Lung (tissue), 12 donors: ENCODE measurements around the gene CUL3. TPM values are rescaled to one million over a fixed set of nuclear protein-coding genes. Genes with fewer than 3 reads are reported as not detected.

Experiments used
- ATAC-seq: fragments of 200-7000 bp; cut with Tn5 transposase; one replicate; pipeline ENCODE4 v1.9.1; 2020; ENCODE audit warnings: moderate number of reproducible peaks; ENCODE audit not compliant: insufficient read depth, low FRiP score
- DNase-seq, 3 donors: peaks; one replicate each; pipeline ENCODE4 v3.0.0-alpha.2; 2013 to 2017
- H3K27ac ChIP-seq, 2 donors: one replicate each; pipeline ENCODE4 v1.5.1; 2013; ENCODE audit warnings: mild to moderate bottlenecking in 2 of 2, moderate library complexity in 2 of 2, control low read depth in 1 of 2, inconsistent platforms in 1 of 2, low read depth in 1 of 2, low read length in 1 of 2
- H3K27me3 ChIP-seq, 3 donors: one replicate each; pipeline ENCODE4 v1.5.1; 2013; ENCODE audit warnings: low read length in 2 of 3; ENCODE audit not compliant: control insufficient read depth in 3 of 3, insufficient read depth in 3 of 3
- H3K36me3 ChIP-seq, 4 donors: one replicate each; pipeline ENCODE4 v1.5.1; 2013; ENCODE audit warnings: low read length in 4 of 4, mild to moderate bottlenecking in 1 of 4, moderate library complexity in 1 of 4; ENCODE audit not compliant: control insufficient read depth in 4 of 4, insufficient read depth in 4 of 4
- H3K4me1 ChIP-seq, 5 donors: one replicate each; pipeline ENCODE4 v1.5.1; 2013; ENCODE audit warnings: low read length in 5 of 5, mild to moderate bottlenecking in 2 of 5, moderate library complexity in 1 of 5; ENCODE audit not compliant: control insufficient read depth in 5 of 5, insufficient read depth in 5 of 5
- H3K4me3 ChIP-seq: one replicate; pipeline ENCODE4 v1.5.1; 2013; ENCODE audit warnings: mild to moderate bottlenecking, control low read depth, moderate library complexity
- H3K9ac ChIP-seq, 2 donors: one replicate each; pipeline ENCODE4 v1.5.1; 2013; ENCODE audit warnings: low read length in 2 of 2, control low read depth in 1 of 2; ENCODE audit not compliant: insufficient read depth in 1 of 2
- H3K9me3 ChIP-seq, 4 donors: one replicate each; pipeline ENCODE4 v1.5.1; 2013; ENCODE audit warnings: low read length in 3 of 4, mild to moderate bottlenecking in 1 of 4, moderate library complexity in 1 of 4; ENCODE audit not compliant: control insufficient read depth in 4 of 4, insufficient read depth in 3 of 4
- WGBS, 2 donors: extraction: QIAGEN DNeasy Blood & Tissue Kit; methylation state at CpG; one replicate each; pipeline ENCODE4 v1.1.7; 2013; 5-methylcytosine and 5-hydroxymethylcytosine counted together
- polyA plus RNA-seq, 2 donors: library from polyadenylated mRNA; stranded (reverse); fragments of 200-250 nt; gene quantifications; one replicate each; pipeline ENCODE4 v1.2.1, GENCODE V29; 2013
- total RNA-seq, 2 donors: library from RNA; depleted of rRNA in 1 of 2; stranded (reverse); fragments of >200 nt in 1 of 2; gene quantifications; one replicate each; pipeline ENCODE4 v1.2.1, GENCODE V29; 2014 to 2021
- TF ChIP-seq, protein P1 (sequence below): IDR thresholded peaks from 2 replicates; pipeline ENCODE4 v1.5.1; 2012; ENCODE audit warnings: mild to moderate bottlenecking; ENCODE audit errors: control extremely low read depth, extremely low read depth
- donor health status: control.
- donor health status: control.
- donor health status: Bipolar disorder and iron deficiency.
- donor health status: healthy.
- donor health status: DM: yes; HTN: yes; CAD: no.

Gene CUL3
- total and polyA plus RNA-seq, 4 donors: 45.5 to 120 (median 64.6) TPM

DNA sequence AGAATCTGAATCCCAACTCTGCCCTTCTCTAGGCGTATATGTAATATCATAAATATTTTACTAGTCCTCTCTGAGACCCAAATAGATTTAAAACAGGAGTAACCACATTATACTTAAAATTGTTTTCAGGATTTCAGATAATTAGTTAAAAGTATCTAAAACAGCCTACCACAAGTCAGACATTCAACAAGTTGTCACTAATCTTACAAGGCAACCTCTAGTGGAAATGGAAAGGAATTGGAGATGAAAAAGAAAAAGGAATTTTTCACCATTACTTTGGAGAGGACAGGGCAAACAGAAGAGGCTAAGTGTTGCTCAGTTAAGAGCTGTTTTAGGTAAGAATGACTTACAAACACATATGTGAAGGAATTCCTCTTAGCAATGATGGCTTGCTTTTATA lies 11.4 kb downstream of the CUL3 start:
- 89 to 92% methylated on average over 1 of the region's 1 CpG for WGBS, 2 donors
- Histone ChIP-seq H3K4me1 (peaks cover 3 to 41% (median 21%) of the 10 kb centered on the region in 5 donors), H3K27me3 (no peaks in the 10 kb centered on the region)

DNA sequence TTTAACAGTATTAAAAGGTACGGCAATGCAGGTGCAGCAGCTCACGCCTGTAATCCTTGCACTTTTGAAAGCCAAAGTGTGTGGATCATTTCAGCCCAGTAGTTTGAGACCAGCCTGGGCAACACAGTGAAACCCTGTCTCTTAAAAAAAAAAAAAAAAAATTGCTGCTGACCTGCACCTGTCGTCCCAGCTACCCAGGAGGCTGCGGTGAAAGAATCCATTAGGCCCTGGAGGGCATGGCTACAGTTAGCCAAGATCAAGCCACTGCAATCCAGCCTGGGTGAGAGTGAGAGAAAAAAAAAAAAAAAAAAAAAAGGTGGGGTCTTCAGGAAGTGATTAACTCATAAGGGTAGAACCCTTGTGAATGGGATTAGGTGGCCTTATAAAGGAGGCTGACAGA lies 12.8 kb downstream of the CUL3 start:
- H3K9ac ChIP-seq: no peak overlapping the region
- no peaks in the 10 kb centered on the region for H3K9me3 ChIP-seq
- TF ChIP-seq, protein P1, sequence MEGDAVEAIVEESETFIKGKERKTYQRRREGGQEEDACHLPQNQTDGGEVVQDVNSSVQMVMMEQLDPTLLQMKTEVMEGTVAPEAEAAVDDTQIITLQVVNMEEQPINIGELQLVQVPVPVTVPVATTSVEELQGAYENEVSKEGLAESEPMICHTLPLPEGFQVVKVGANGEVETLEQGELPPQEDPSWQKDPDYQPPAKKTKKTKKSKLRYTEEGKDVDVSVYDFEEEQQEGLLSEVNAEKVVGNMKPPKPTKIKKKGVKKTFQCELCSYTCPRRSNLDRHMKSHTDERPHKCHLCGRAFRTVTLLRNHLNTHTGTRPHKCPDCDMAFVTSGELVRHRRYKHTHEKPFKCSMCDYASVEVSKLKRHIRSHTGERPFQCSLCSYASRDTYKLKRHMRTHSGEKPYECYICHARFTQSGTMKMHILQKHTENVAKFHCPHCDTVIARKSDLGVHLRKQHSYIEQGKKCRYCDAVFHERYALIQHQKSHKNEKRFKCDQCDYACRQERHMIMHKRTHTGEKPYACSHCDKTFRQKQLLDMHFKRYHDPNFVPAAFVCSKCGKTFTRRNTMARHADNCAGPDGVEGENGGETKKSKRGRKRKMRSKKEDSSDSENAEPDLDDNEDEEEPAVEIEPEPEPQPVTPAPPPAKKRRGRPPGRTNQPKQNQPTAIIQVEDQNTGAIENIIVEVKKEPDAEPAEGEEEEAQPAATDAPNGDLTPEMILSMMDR: no peak
- H3K27me3 ChIP-seq: no peaks in the 10 kb centered on the region
- H3K36me3 ChIP-seq: no peaks in the 10 kb centered on the region
- H3K4me1 ChIP-seq: peaks cover 3 to 44% (median 21%) of the 10 kb centered on the region in 5 donors
- H3K4me3 ChIP-seq: no peak overlapping the region
- ATAC-seq: no peak
- no peak for DNase-seq
- 88% methylated on average over 4 of the region's 4 CpGs for WGBS, 2 donors
- H3K27ac ChIP-seq: no peak overlapping the region

More for the DNA sequence above, 11.4 kb downstream of the CUL3 start:
- ATAC-seq: no peak
- H3K9ac ChIP-seq: no peak overlapping the region
- no peak overlapping the region for H3K4me3 ChIP-seq
- no peaks in the 10 kb centered on the region for H3K9me3 ChIP-seq
- TF ChIP-seq, protein P1: no peak
- H3K36me3 ChIP-seq: no peaks in the 10 kb centered on the region
- no peak for DNase-seq
- no peak overlapping the region for H3K27ac ChIP-seq

DNA sequence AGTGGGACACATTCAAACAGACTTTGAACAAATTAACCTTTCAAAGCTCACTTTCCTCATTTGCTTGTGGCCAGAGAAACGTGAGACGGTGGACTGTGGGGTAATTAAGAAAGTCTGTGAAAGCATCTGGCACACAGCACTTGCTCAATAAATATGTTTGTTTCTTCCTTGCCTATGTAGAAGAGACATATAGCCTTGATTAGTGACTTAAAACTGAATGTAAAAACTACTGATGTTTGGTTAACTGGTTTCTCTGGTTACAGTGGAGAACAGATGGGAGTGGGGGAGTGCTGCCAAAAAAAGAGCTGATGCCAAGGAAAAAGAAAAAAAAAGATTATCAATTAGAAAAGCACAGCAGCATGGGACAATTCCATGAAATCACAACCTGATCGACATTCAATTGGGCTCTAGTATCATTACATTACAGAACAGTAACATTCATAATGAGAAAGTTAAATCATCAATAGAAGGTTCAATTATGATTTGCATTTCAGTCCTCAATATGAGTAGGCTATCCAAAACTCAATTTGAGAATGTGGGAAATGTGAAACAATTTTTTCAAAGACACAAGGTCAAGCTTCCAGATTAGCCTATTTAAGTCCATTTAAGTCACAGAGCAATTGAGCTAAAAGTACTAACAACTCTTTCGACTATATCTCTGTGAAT lies 14.7 kb downstream of the CUL3 start:
- TF ChIP-seq, protein P1: no peak
- H3K9ac ChIP-seq: no peak overlapping the region
- H3K4me1 ChIP-seq: peaks cover 0 to 35% (median 12%) of the 10 kb centered on the region in 5 donors

More for the DNA sequence above, 14.7 kb downstream of the CUL3 start:
- Histone ChIP-seq H3K9me3 (peaks cover 0 to 7% (median 0%) of the 10 kb centered on the region in 4 donors), H3K27ac (no peak overlapping the region), H3K4me3 (no peak overlapping the region), H3K36me3 (peaks cover 0 to 17% (median 8%) of the 10 kb centered on the region in 4 donors), H3K27me3 (no peaks in the 10 kb centered on the region)
- WGBS, 2 donors: 59 to 61% methylated on average over 4 of the region's 4 CpGs
- DNase-seq (peak in 2 of 3 donors; percentile 35 to 39), ATAC-seq (no peak)
